Endothelial cell of umbilical vein (primary cell): ENCODE results near the gene VAMP7. TPM values are rescaled to one million over a fixed set of nuclear protein-coding genes. Genes with fewer than 3 reads are reported as not detected.

Experiments
- BruUV-seq: library from RNA; stranded (reverse); fragments of 400-500 nt; replicated peaks from 2 replicates; lab custom pipeline; 2021; lab: Mats Ljungman, UMichigan
- CTCF ChIA-PET: fragments of 300-600, 350-600 bp; sonication (Branson Sonifier 250); formaldehyde crosslinking; loops from one replicate; lab custom pipeline; 2021; ENCODE audit warnings: antibody characterized with exemption, inconsistent platforms; lab: Charles Lee
- POLR2A ChIA-PET: fragments of 300-600, 350-600 bp; sonication (Branson Sonifier 250); formaldehyde crosslinking; loops from one replicate; lab custom pipeline; 2021; ENCODE audit warnings: antibody characterized with exemption, inconsistent platforms; lab: Charles Lee
- DNase-seq: peaks from one replicate; pipeline ENCODE4 v3.0.0-alpha.2; 2011; ENCODE audit warnings: low read depth, low spot score
- FAIRE-seq: peaks from 2 replicates; lab custom pipeline; 2011; peaks lifted over from hg19 to GRCh38; lab: Jason Lieb, UNC
- H2AFZ ChIP-seq: 2 replicates; pipeline ENCODE4 v1.6.0; 2012; ENCODE audit warnings: low read depth, low read length, control low read depth, inconsistent platforms
- H3K27ac ChIP-seq: 2 replicates; pipeline ENCODE4 v1.5.1; 2011; ENCODE audit warnings: low read depth, mild to moderate bottlenecking, control low read depth, low read length, moderate library complexity; ENCODE audit not compliant: insufficient read depth
- H3K27me3 ChIP-seq, 2 experiments: 2 replicates each; pipeline versions ENCODE4 v1.6.0 to v1.6.1; 2011; ENCODE audit warnings: low read length in 2 of 2, mixed read lengths in 1 of 2; ENCODE audit not compliant: control insufficient read depth in 2 of 2, insufficient read depth in 2 of 2
- H3K36me3 ChIP-seq, 2 experiments: 2 replicates in 1 of 2; 3 replicates in 1 of 2; pipeline ENCODE4 v1.5.1; 2011; ENCODE audit warnings: low read length in 2 of 2, mild to moderate bottlenecking in 1 of 2, moderate library complexity in 1 of 2; ENCODE audit not compliant: control insufficient read depth in 2 of 2, insufficient read depth in 2 of 2; ENCODE audit errors: extremely low read depth in 1 of 2
- H3K4me1 ChIP-seq: 3 replicates; pipeline ENCODE4 v1.5.1; 2011; ENCODE audit warnings: mild to moderate bottlenecking, low read length; ENCODE audit not compliant: control insufficient read depth, insufficient read depth; ENCODE audit errors: extremely low read depth
- H3K4me2 ChIP-seq: 2 replicates; pipeline ENCODE4 v1.6.1; 2011; ENCODE audit warnings: low read length, control low read depth, mixed read lengths; ENCODE audit not compliant: insufficient read depth
- H3K4me3 ChIP-seq, 3 experiments: fragments of 200-600 bp in 1 of 3; sonication (generic), shearing (Covaris generic) in 1 of 3; replicated peaks in 1 of 3; 2 replicates each; pipeline ENCODE4 v1.5.1; 2011 to 2016; ENCODE audit warnings: control low read depth in 3 of 3, low read length in 3 of 3, mild to moderate bottlenecking in 2 of 3, inconsistent platforms in 1 of 3, low read depth in 1 of 3, moderate library complexity in 1 of 3; ENCODE audit not compliant: insufficient read depth in 1 of 3
- H3K79me2 ChIP-seq: 2 replicates; pipeline ENCODE4 v1.6.0; 2012; ENCODE audit warnings: low read length, inconsistent platforms; ENCODE audit not compliant: control insufficient read depth, insufficient read depth
- H3K9ac ChIP-seq: replicated peaks from 2 replicates; pipeline ENCODE3; 2011; ENCODE audit warnings: low read length, control low read depth; ENCODE audit not compliant: insufficient read depth; ENCODE audit errors: extremely low read depth
- H3K9me1 ChIP-seq: replicated peaks from 3 replicates; pipeline ENCODE4 v1.6.0; 2011; ENCODE audit warnings: mild to moderate bottlenecking, low read length; ENCODE audit not compliant: control insufficient read depth, insufficient read depth; ENCODE audit errors: extremely low read depth
- H3K9me3 ChIP-seq: replicated peaks from 2 replicates; pipeline ENCODE4 v1.5.1; 2012; ENCODE audit warnings: low read length, inconsistent platforms; ENCODE audit not compliant: control insufficient read depth, insufficient read depth
- H4K20me1 ChIP-seq: replicated peaks from 2 replicates; pipeline ENCODE3; 2011; ENCODE audit warnings: mild to moderate bottlenecking, low read length; ENCODE audit not compliant: control insufficient read depth, insufficient read depth; ENCODE audit errors: extremely low read depth
- EZH2 ChIP-seq: IDR thresholded peaks from 2 replicates; pipeline ENCODE4 v1.6.1; 2012; ENCODE audit warnings: borderline replicate concordance, low read depth, mild to moderate bottlenecking, moderate library complexity, low read length, inconsistent platforms; ENCODE audit not compliant: severe bottlenecking
- FOS ChIP-seq: IDR thresholded peaks from 2 replicates; pipeline ENCODE4 v1.6.1; 2011; ENCODE audit warnings: mild to moderate bottlenecking, low read length, moderate library complexity, borderline replicate concordance; ENCODE audit not compliant: insufficient read depth
- GATA2 ChIP-seq: IDR thresholded peaks from 2 replicates; pipeline ENCODE4 v1.7.0; 2011; ENCODE audit warnings: low read depth, mild to moderate bottlenecking, moderate library complexity, mixed read lengths, low read length; ENCODE audit not compliant: insufficient read length, insufficient read depth
- JUN ChIP-seq: IDR thresholded peaks from 2 replicates; pipeline ENCODE4 v1.6.1; 2011; ENCODE audit warnings: borderline replicate concordance, low read depth; ENCODE audit not compliant: insufficient read length, insufficient read depth
- MYC ChIP-seq: IDR thresholded peaks from one replicate; pipeline ENCODE4 v1.6.1; 2011; ENCODE audit warnings: mild to moderate bottlenecking, low read depth, low read length
- POLR2A ChIP-seq: IDR thresholded peaks from 2 replicates; pipeline ENCODE4 v1.6.1; 2012; ENCODE audit warnings: low read depth, mild to moderate bottlenecking, control low read depth, low read length
- POLR2AphosphoS5 ChIP-seq: IDR thresholded peaks from 2 replicates; pipeline ENCODE4 v1.6.1; 2012; ENCODE audit warnings: low read depth, mild to moderate bottlenecking, control low read depth, low read length, moderate library complexity; ENCODE audit not compliant: insufficient read depth
- dilution Hi-C: fragments of 300-500 bp; cut with MboI; formaldehyde crosslinking; loops from one replicate; pipeline ENCODE4 v1.15.0; 2019; ENCODE audit warnings: low sequenced_read_pairs; ENCODE audit not compliant: extremely low pct_ligation_motif_present
- intact Hi-C: fragments of 100-400 bp; cut with micrococcal nuclease; formaldehyde crosslinking; loops from one replicate; pipeline ENCODE4 v1.10.0; 2022
- polyA plus RNA-seq, 4 experiments: library from polyadenylated mRNA; depleted of rRNA in 3 of 4; stranded (reverse) in 3 of 4; unstranded in 1 of 4; fragments of >200 nt; gene quantifications; 2 replicates each; pipeline versions ENCODE4 v1.2.1 to v1.2.3, GENCODE V29; 2011 to 2012; ENCODE audit warnings: missing spikeins in 1 of 4
- total RNA-seq: library from RNA; stranded (reverse); gene quantifications from 2 replicates; pipeline ENCODE4 v1.2.3, GENCODE V29; 2021
- TF ChIP-seq, protein P1 (sequence below), 2 donors: IDR thresholded peaks; 1 replicate in 1 of 2; 2 replicates in 1 of 2; pipeline ENCODE4 v1.5.1; 2011; ENCODE audit warnings: low read length in 2 of 2, mild to moderate bottlenecking in 2 of 2, moderate library complexity in 2 of 2, control low read depth in 1 of 2, inconsistent platforms in 1 of 2, low read depth in 1 of 2; ENCODE audit not compliant: insufficient read depth in 1 of 2; ENCODE audit errors: extremely low read depth in 1 of 2
- TF ChIP-seq, protein P2 (sequence below): IDR thresholded peaks from 2 replicates; pipeline ENCODE4 v1.6.1; 2011; ENCODE audit not compliant: insufficient read depth, insufficient read length

Gene VAMP7
- total and polyA plus RNA-seq, 2 donors (not counting 3 experiments of a cell fraction or from before 2014, with no cell fraction given), result 20.1 to 36.8 TPM

DNA sequence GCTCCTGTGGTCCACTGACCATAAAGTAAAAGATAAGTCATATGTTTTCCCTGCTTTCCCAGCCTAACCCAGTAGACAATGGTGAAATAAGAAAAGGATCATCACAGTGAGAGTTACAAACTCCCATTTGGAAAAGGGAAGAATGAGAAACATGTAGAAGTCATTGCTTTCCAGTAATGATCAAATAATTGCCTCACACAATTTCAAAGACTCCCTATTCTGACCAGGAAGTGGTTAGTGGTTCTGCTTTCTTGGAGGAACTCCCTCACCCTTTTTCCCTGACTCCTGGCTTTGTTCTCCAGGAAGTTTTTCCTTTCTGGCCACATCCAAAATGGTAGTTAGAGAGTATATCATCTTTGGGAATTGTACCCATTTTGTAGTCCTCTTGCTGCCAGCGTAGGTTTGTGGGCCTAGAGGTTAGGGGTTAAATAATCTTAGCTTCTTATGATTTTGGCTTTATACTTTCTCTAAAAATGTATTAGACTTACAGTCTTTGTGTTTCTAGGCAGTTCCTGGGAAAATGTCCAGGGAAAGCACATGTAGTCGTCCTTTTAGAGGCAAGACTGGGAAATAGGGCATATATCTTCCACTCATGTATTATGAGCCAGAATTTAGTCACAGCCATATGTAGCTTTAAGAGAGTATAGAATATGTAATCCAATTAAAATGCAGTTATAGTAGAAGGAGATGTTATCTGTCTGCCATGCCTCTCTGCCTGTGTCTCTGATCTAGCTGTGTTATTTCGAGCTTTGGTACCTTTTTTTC, 10.5 kb downstream of the VAMP7 start:
- dilution Hi-C loops, result no loop called here
- POLR2A ChIA-PET, result no interaction called here
- no peaks in the 10 kb centered on the region for H4K20me1 ChIP-seq

More for the DNA sequence above, 10.5 kb downstream of the VAMP7 start:
- peaks cover 2 to 3% of the 10 kb centered on the region in 2 experiments for H3K36me3 ChIP-seq
- H3K27me3 ChIP-seq, result no peaks in the 10 kb centered on the region
- H3K9me1 ChIP-seq, result no peaks in the 10 kb centered on the region
- H3K27ac ChIP-seq, result no peak overlapping the region
- no TSS peak for BruUV-seq
- no peak overlapping the region for H2AFZ ChIP-seq
- CTCF ChIA-PET, result no interaction called here
- intact Hi-C loops, result no loop called here
- H3K4me1 ChIP-seq, result peaks cover 13% of the 10 kb centered on the region
- H3K9ac ChIP-seq, result no peak overlapping the region
- no peaks in the 10 kb centered on the region for H3K79me2 ChIP-seq
- no peak overlapping the region for H3K4me2 ChIP-seq
- no peak for DNase-seq
- no peak overlapping the region for H3K4me3 ChIP-seq
- FAIRE-seq, result no peak
- no peaks in the 10 kb centered on the region for H3K9me3 ChIP-seq
- TF ChIP-seq JUN, result no peak
- no peak for TF ChIP-seq POLR2AphosphoS5
- TF ChIP-seq EZH2, result no peak
- no peak for TF ChIP-seq MYC
- no peak for TF ChIP-seq POLR2A
- TF ChIP-seq FOS, result no peak
- TF ChIP-seq, protein P1, sequence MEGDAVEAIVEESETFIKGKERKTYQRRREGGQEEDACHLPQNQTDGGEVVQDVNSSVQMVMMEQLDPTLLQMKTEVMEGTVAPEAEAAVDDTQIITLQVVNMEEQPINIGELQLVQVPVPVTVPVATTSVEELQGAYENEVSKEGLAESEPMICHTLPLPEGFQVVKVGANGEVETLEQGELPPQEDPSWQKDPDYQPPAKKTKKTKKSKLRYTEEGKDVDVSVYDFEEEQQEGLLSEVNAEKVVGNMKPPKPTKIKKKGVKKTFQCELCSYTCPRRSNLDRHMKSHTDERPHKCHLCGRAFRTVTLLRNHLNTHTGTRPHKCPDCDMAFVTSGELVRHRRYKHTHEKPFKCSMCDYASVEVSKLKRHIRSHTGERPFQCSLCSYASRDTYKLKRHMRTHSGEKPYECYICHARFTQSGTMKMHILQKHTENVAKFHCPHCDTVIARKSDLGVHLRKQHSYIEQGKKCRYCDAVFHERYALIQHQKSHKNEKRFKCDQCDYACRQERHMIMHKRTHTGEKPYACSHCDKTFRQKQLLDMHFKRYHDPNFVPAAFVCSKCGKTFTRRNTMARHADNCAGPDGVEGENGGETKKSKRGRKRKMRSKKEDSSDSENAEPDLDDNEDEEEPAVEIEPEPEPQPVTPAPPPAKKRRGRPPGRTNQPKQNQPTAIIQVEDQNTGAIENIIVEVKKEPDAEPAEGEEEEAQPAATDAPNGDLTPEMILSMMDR (IDR thresholded peaks at IDR 0.05; ENCODE audit: extremely low read depth in 1 of 2, insufficient read depth in 1 of 2, low read depth in 1 of 2, low read length in 2 of 2), result no peak
- TF ChIP-seq GATA2, result no peak
- TF ChIP-seq, protein P2, sequence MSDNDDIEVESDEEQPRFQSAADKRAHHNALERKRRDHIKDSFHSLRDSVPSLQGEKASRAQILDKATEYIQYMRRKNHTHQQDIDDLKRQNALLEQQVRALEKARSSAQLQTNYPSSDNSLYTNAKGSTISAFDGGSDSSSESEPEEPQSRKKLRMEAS, result no peak
